T-helper 1 cell treated with Interleukin-12 subunit alpha and Interleukin-12 subunit beta and Interleukin-4 antibody, amounts not matched to agents 30 μg/mL and 1 μg/mL, for 36 hours (primary cell): Measurements from ENCODE around the gene KLHDC9.

Source experiments
- H3K27ac Mint-ChIP-seq: one replicate; pipeline ENCODE4 v1.8.0; 2021; ENCODE audit warnings: mild to moderate bottlenecking, mixed read lengths
- H3K27me3 Mint-ChIP-seq: one replicate; pipeline ENCODE4 v1.8.0; 2021; ENCODE audit warnings: low read depth, mixed read lengths
- H3K36me3 Mint-ChIP-seq: one replicate; pipeline ENCODE4 v1.8.0; 2021; ENCODE audit warnings: low read depth, mixed read lengths
- H3K4me1 Mint-ChIP-seq: one replicate; pipeline ENCODE4 v1.8.0; 2021; ENCODE audit warnings: low read depth, mixed read lengths
- H3K4me3 Mint-ChIP-seq: one replicate; pipeline ENCODE4 v1.8.0; 2021; ENCODE audit warnings: mild to moderate bottlenecking, moderate library complexity, mixed read lengths
- H3K9me3 Mint-ChIP-seq: one replicate; pipeline ENCODE4 v1.8.0; 2021; ENCODE audit warnings: mixed read lengths

The KLHDC9 gene

DNA sequence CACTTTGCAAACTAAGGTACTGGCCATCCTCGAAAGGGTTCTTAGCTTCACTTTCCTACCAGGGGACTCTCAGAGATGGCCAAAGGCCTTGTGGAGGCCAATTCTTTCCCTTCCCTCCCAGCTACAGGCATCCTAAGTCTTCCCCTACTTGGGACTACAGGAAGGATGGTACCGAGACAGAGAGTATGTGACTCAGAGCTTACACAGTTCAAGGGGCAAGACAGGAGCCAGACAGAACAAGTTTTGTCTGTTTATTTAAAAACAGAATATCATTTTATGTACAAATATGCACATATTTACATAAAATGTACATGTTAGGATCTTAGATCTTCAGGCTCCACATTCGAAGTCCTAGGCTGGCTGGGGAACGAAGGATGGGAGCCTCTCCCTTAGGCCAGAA lies 27.4 kb upstream of the KLHDC9 start:
- Mint-ChIP-seq H3K27me3 (no peaks in the 10 kb centered on the region), H3K36me3 (peaks cover 25% of the 10 kb centered on the region), H3K27ac (peak overlapping the region; percentile 100), H3K4me1 (peaks cover 47% of the 10 kb centered on the region), H3K4me3 (peak overlapping the region; percentile 31), H3K9me3 (no peaks in the 10 kb centered on the region)

DNA sequence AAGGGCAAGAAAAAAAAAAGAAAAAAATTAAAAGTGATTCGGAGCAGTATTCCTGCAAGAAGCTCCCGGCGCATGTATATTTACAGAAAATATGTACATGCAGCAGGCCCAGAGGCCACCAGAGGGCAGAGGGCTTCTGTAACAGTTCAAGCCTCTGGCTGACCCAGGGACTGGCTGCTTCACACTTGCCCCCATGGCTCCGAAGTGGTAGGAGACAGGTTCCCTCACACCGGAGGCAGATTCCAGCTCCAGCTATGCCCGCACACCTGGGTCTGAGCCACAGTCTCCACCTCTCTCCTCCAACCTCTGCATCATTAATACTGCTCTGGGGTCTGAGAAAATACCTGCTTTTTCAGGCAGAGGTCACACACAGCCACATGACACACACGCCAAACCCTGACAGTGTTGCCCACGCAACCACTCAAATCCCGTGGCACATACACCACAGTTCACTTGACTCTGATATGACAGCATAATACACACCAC lies 26.2 kb upstream of the KLHDC9 start:
- no peak overlapping the region for H3K4me3 Mint-ChIP-seq
- peaks cover 44% of the 10 kb centered on the region for H3K4me1 Mint-ChIP-seq
- H3K9me3 Mint-ChIP-seq: no peaks in the 10 kb centered on the region
- peaks cover 20% of the 10 kb centered on the region for H3K36me3 Mint-ChIP-seq
- H3K27me3 Mint-ChIP-seq: no peaks in the 10 kb centered on the region
- peak overlapping the region; percentile 15 for H3K27ac Mint-ChIP-seq

DNA sequence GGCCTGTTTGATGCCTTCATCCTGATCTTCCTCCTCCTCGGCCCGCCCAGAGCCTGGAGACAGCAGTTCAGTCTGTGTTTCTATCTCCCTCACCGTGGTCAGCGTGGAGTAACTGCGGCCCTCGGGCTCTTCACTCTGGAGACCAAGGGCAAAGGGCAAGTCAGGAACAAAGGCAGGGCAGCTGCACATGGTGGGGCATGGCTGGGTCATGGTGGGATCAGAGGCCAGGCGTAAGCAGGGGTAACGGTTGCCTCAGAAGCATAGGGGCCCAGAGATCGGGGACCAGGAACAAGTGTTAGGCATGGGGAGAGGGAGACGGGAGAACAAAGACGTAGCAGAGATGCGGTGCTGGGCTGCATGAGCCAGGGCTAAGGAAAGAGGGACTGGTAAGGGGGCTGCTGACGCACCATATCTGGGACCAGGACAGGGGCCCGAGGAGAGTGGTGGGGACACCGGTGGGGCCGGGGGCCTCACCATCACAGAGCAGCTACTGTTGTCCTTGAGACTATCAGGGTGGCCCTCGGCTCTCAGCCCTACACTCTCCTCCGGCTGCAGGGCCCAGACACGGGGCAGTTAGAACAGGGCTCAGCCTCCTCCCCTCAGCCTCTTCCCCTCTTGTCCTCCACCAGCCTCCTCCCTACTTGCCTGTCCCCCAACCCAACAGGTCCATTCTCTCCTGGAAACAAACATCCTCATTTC lies 25.3 kb upstream of the KLHDC9 start:
- Mint-ChIP-seq H3K27ac (no peak overlapping the region), H3K9me3 (no peaks in the 10 kb centered on the region), H3K27me3 (no peaks in the 10 kb centered on the region)

DNA sequence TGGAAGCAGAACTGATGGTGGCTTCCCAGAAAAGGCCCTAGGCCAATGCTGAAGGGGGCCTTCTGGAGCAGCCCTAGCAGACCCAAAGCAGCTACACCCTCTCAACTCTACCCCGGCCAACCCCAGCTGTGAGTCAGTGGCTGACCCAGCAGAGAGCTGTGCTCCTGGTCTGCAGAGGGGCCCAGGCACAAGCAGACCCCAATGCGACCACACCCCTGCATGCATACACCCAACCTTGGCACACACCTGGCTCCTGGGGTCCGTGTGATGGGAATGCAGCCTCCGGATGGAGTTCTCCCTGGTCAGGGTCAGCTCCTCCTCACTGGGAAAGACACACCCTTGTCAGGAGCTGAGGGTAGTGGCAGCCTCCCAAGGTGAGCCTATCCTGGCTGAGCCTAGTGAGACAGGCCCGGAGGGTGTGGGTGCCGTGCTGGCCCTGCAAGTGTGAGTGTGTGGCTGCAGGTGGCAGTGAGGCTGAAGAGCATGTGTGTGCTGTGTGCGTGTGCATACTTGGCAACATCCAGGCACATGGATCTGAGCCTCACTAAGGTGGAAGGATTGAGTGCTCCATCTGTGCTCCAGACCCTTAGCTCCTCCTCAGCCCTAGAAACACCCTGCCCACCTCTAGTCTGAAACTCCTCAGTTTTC lies 24.6 kb upstream of the KLHDC9 start:
- Mint-ChIP-seq H3K4me1 (peaks cover 32% of the 10 kb centered on the region), H3K9me3 (no peaks in the 10 kb centered on the region), H3K27me3 (no peaks in the 10 kb centered on the region), H3K27ac (no peak overlapping the region), H3K4me3 (no peak overlapping the region), H3K36me3 (peaks cover 6% of the 10 kb centered on the region)

More for the DNA sequence above, 25.3 kb upstream of the KLHDC9 start:
- Mint-ChIP-seq H3K4me3 (no peak overlapping the region), H3K4me1 (peaks cover 37% of the 10 kb centered on the region), H3K36me3 (peaks cover 12% of the 10 kb centered on the region)

DNA sequence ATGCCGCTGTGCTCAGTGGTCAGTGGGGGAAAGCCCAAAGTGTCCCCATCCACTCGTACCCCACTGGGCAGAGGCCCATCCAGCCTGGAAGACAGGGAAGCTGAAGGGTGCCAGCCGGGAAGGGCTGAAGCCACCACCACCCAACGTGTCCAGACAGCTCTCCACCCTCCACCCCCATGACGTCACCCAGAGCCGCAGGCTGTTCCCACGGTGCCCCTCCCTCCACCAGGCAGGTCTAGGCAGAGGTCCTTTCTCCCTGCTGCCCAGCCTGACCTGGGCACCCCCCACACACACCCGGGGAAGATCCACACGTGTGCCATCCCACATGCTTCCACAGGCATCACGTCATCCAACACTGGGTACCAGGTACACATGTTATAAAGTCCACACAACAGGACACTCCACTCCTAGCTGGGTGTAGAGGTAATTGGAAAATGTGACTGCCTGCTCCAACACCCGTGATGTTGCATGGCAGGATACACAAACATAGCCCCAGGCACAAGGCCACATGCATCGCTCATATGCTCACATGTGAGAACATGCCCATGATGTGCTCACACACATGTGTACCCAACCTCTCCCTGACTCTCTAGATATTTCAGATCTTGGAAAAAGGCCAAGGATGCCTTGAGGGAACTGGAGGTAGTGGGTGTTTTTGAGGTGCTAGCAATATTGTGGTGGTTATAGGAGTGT lies 23.3 kb upstream of the KLHDC9 start:
- H3K27me3 Mint-ChIP-seq: no peaks in the 10 kb centered on the region
- peaks cover 30% of the 10 kb centered on the region for H3K4me1 Mint-ChIP-seq
- no peak overlapping the region for H3K4me3 Mint-ChIP-seq
- H3K9me3 Mint-ChIP-seq: no peaks in the 10 kb centered on the region
- H3K36me3 Mint-ChIP-seq: no peaks in the 10 kb centered on the region
- H3K27ac Mint-ChIP-seq: no peak overlapping the region

DNA sequence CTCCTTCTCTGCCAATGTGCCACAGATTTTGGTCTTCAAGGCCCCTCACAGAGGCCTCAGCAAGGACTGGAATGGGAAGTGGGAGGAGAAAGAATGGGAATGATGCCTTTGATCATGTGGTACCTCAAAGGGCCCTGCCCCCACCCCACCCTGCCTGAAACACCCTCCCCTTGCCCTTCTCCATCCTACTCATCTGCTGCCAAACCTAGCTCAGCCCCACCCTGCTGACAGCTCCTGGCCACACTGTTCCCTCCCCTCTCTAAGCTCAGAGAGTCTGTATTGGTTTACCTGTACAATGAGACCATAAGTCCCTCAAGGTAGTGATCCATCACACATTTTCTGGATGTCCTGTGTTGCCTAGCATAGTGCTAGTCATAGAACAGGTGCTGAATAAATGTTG lies 21.8 kb upstream of the KLHDC9 start:
- no peaks in the 10 kb centered on the region for H3K27me3 Mint-ChIP-seq
- peaks cover 18% of the 10 kb centered on the region for H3K4me1 Mint-ChIP-seq
- H3K9me3 Mint-ChIP-seq: no peaks in the 10 kb centered on the region
- H3K4me3 Mint-ChIP-seq: no peak overlapping the region
- no peaks in the 10 kb centered on the region for H3K36me3 Mint-ChIP-seq
- H3K27ac Mint-ChIP-seq: no peak overlapping the region

DNA sequence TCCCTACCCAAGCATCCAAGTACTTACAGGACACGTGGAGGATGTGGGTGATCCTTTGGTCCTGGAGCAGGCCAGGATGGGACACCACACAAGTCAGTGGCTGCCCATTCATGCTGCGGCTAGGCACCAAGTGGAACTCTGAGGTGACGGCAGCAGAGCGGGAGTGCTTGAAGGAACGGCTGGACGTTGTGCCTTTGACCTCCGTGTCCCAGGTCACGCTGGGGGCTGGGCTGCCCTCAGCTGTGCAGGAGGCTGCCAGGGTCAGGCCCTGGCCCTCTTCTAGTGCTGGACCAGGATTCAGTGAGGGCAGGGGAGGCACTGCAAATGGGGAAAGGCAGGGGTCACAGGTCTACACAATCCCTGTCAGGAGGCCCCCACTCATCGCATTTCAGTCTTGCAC lies 20.7 kb upstream of the KLHDC9 start:
- Mint-ChIP-seq H3K9me3 (no peaks in the 10 kb centered on the region), H3K27ac (no peak overlapping the region), H3K4me3 (no peak overlapping the region), H3K36me3 (no peaks in the 10 kb centered on the region), H3K4me1 (peaks cover 12% of the 10 kb centered on the region), H3K27me3 (no peaks in the 10 kb centered on the region)

DNA sequence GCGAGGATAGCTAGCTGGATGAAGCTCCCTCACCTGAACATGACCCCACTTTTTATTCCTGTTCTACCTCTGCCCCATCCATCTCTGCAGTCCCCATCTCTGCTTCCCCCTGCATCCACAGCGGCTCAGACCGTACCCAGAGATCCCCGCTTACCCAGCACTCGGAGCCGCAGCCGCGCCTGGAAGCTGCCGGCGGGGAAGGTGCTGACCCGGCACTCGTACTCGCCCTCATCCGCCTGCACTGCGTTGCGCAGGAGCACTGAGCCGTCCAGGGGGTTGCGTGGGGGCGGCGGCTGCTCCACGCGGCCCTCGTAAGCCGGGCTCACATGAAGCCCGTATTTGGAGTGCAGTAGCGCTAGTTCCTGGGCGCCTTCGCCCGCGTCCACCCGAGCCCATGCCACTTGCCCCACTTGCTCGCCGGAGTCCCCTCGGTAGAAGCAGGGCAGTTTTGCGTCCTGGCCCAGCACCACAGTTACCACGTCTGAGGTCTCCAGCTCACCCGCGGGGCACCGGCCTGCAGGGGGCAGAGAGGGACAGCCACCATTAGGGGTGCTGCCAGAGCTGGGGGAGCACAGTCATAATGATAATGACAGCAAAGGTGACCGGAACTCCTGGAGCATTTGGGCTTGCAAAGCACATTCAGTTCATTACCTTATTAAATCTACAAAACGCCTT lies 18.6 kb upstream of the KLHDC9 start:
- Mint-ChIP-seq H3K9me3 (no peaks in the 10 kb centered on the region), H3K4me1 (peaks cover 4% of the 10 kb centered on the region), H3K27me3 (no peaks in the 10 kb centered on the region), H3K27ac (no peak overlapping the region), H3K4me3 (no peak overlapping the region), H3K36me3 (no peaks in the 10 kb centered on the region)

DNA sequence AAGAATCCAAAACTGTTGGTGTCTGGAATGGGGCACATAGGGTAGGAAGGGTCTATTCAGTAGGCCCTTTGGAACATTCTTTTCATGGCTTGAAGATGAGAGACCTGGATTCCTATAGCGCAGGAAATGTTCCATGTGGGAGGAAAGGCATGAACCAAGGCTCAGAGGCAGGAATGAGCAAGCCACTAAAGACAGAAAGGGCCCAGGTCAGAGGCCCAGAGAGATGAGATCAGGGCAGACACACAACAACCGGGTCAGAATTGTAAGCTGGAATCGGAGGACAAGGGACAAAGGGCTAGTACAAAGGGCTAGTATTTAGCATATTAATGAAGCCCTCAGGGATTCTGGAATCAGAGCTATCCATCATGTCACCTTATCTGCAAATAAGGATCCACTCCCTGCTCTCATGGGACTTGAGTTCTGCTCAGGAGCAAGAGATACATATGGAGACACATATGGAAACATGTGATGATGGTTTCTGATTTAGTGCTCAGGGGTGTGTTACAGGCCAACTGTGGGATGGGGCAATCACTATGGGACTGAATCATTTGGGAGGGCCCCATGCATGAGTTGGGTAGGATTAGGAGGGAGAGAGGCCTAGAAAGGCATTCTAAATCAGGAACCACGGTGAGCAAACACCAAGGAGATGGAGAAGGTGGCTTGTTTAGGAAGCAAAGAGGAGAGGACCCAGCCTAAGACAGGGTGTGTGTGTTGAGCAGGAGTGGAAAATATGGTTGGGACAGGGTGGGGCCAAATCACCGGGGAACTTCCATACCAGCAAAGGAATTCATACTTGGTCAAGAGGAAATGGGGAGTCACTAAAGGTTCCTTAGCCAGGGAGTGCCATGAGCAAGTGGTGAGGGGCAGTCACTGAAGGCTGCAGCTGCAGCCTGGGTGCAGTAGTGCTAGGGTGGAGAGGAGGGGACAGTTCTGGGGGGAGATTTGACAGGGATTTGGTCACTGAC lies 17.4 kb upstream of the KLHDC9 start:
- H3K27ac Mint-ChIP-seq: no peak overlapping the region
- H3K4me3 Mint-ChIP-seq: no peak overlapping the region
- no peaks in the 10 kb centered on the region for H3K9me3 Mint-ChIP-seq
- H3K36me3 Mint-ChIP-seq: no peaks in the 10 kb centered on the region
- H3K4me1 Mint-ChIP-seq: peaks cover 4% of the 10 kb centered on the region
- H3K27me3 Mint-ChIP-seq: no peaks in the 10 kb centered on the region

DNA sequence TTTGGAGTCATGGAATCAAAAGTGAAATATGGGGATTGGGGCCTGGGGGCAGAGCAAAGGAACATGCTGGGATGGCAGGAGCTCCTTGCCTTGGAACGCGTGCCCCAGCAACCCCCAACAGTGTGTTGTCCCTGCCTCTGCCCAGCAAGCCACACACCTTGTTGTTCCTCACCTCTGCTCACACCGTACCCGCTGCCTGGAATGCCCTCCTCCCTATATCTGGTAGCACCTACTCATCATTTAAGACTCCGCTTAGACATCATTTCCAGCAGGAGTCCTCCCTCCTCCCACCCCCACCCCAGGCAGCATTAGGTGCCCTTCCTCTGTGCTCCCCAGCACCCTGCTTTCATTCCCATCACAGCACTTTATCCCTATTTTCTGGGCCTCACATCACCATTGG lies 16.6 kb upstream of the KLHDC9 start:
- H3K36me3 Mint-ChIP-seq: no peaks in the 10 kb centered on the region
- no peak overlapping the region for H3K4me3 Mint-ChIP-seq
- H3K27me3 Mint-ChIP-seq: no peaks in the 10 kb centered on the region
- H3K9me3 Mint-ChIP-seq: no peaks in the 10 kb centered on the region
- H3K4me1 Mint-ChIP-seq: peaks cover 3% of the 10 kb centered on the region
- H3K27ac Mint-ChIP-seq: no peak overlapping the region

DNA sequence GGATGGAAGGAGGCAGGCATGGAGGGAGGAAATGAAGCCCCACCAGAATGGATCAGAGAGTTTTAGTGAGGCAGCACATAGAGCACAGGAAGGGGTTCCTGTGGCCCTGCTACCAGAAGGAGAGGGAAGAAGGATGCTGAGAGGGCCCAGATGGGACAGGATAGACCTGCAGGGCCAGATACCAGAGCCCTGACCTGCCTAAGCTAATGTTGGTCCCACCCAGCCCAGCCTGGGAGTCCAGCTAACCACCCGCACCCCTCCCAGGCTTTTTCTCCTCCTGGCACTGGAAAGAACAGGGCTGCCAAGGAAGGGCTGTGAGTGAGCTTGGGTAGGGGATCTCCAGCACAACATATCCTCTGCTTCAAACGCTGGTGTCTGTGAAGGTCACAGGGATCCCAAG lies 15.7 kb upstream of the KLHDC9 start:
- Mint-ChIP-seq H3K27ac (no peak overlapping the region), H3K36me3 (no peaks in the 10 kb centered on the region), H3K4me1 (peaks cover 3% of the 10 kb centered on the region), H3K9me3 (no peaks in the 10 kb centered on the region), H3K27me3 (no peaks in the 10 kb centered on the region), H3K4me3 (no peak overlapping the region)

DNA sequence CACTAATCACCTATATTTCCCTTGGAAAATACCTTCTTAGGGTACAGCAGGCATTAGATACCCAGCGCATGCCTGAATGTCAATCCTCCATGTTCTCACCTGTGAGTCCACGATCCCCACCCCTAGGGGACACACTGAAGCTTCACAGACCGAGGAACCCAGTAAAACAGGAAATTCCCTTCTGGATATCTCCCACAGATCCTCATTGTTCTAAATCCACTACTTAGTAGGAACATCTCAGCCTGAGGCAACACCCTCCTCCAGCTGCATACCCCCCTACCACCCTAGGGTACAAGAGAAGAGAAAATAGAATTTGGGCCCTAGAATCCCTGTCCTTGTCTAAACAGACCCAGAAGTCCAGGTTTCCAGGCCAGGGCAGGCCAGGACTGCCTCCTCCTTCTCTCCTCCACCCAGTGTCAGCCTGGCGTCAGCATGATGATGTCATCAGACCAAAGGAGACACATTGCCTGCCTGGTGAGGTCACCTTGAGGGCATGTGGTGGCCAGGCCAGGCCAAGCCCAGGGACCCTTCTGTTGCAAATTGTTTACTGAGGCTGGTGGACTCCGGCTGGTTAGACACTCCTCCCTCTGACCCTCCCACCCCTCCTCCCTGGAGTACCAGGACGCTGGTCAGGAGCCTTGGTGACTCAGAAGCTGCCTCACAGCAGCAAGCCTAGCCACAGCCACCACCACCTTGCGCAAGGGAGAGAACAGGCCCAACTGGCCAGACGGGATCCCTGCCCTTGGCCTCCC lies 15.0 kb upstream of the KLHDC9 start:
- Mint-ChIP-seq H3K27me3 (no peaks in the 10 kb centered on the region), H3K9me3 (no peaks in the 10 kb centered on the region), H3K27ac (no peak overlapping the region), H3K4me1 (peaks cover 4% of the 10 kb centered on the region), H3K4me3 (no peak overlapping the region), H3K36me3 (no peaks in the 10 kb centered on the region)
